Panc1 (cell line): Measurements from ENCODE around the gene FBXO27.
"Not testable (repeated sequence)": the region's sequence is repeated elsewhere in the genome, so short reads cannot be mapped to it uniquely, and the experiment has no call there.

Experiments used
- CTCF ChIP-seq: fragments of 450-650 bp; IDR thresholded peaks from 2 replicates; pipeline ENCODE4 v1.5.1; 2017; ENCODE audit warnings: mild to moderate bottlenecking
- POLR2AphosphoS5 ChIP-seq: IDR thresholded peaks from 2 replicates; pipeline ENCODE4 v1.6.1; 2012; ENCODE audit warnings: mild to moderate bottlenecking, low read depth, low read length, moderate library complexity
- REST ChIP-seq, 2 experiments: IDR thresholded peaks; 2 replicates each; pipeline ENCODE4 v1.6.1; 2011 to 2012; ENCODE audit warnings: low read depth in 2 of 2, control low read depth in 1 of 2, low read length in 1 of 2, mild to moderate bottlenecking in 1 of 2, moderate library complexity in 1 of 2; ENCODE audit not compliant: insufficient read depth in 1 of 2

- TF ChIP-seq CTCF; REST (IDR thresholded peaks at IDR 0.05; ENCODE audit: insufficient read depth in 1 of 2, low read depth in 2 of 2, low read length in 1 of 2); POLR2AphosphoS5: not testable (repeated sequence)
These were observed 44.6 kb downstream of the FBXO27 start for GRCh38 chr19:38987745-38988144.
